Keratinocyte (primary cell): ENCODE results near the gene GALNT2. TPM values are rescaled to one million over a fixed set of nuclear protein-coding genes. Genes with fewer than 3 reads are reported as not detected.

Source experiments
- DNase-seq: peaks from one replicate; pipeline ENCODE4 v3.0.0-alpha.2; 2011; ENCODE audit warnings: low read depth, missing footprints, low spot score
- FAIRE-seq: peaks from 2 replicates; lab custom pipeline; 2011; peaks lifted over from hg19 to GRCh38; lab: Jason Lieb, UNC
- H2AFZ ChIP-seq: 2 replicates; pipeline ENCODE4 v1.6.0; 2012; ENCODE audit warnings: low read length, control low read depth, inconsistent platforms; ENCODE audit not compliant: control insufficient read depth
- H3K27ac ChIP-seq: 2 replicates; pipeline ENCODE4 v1.5.1; 2011; ENCODE audit warnings: low read length; ENCODE audit not compliant: control insufficient read depth, insufficient read depth
- H3K27me3 ChIP-seq: 3 replicates; pipeline ENCODE4 v1.6.0; 2011; ENCODE audit warnings: low read length; ENCODE audit not compliant: control insufficient read depth, insufficient read depth; ENCODE audit errors: extremely low read depth
- H3K36me3 ChIP-seq, 2 experiments: 2 replicates in 1 of 2; 3 replicates in 1 of 2; pipeline ENCODE4 v1.5.1; 2011; ENCODE audit warnings: low read length in 2 of 2, mild to moderate bottlenecking in 1 of 2; ENCODE audit not compliant: control insufficient read depth in 2 of 2, insufficient read depth in 2 of 2; ENCODE audit errors: extremely low read depth in 1 of 2
- H3K4me1 ChIP-seq: 3 replicates; pipeline ENCODE4 v1.5.1; 2011; ENCODE audit warnings: low read length; ENCODE audit not compliant: control insufficient read depth, insufficient read depth; ENCODE audit errors: extremely low read depth
- H3K4me2 ChIP-seq: 3 replicates; pipeline ENCODE4 v1.6.0; 2011; ENCODE audit warnings: low read depth, low read length; ENCODE audit not compliant: control insufficient read depth, insufficient read depth; ENCODE audit errors: extremely low read depth
- H3K4me3 ChIP-seq, 3 experiments: fragments of 200-600 bp in 1 of 3; sonication (generic) in 1 of 3; 2 replicates in 2 of 3; 3 replicates in 1 of 3; pipeline ENCODE4 v1.5.1; 2011 to 2016; ENCODE audit warnings: low read length in 3 of 3, mild to moderate bottlenecking in 3 of 3, control low read depth in 2 of 3, inconsistent platforms in 1 of 3, low read depth in 1 of 3, mixed read lengths in 1 of 3, mixed run types in 1 of 3, moderate library complexity in 1 of 3; ENCODE audit not compliant: control insufficient read depth in 2 of 3, insufficient read depth in 2 of 3; ENCODE audit errors: extremely low read depth in 1 of 3
- H3K79me2 ChIP-seq: 2 replicates; pipeline ENCODE4 v1.6.0; 2012; ENCODE audit warnings: low read length; ENCODE audit not compliant: control insufficient read depth, insufficient read depth
- H3K9ac ChIP-seq: 3 replicates; pipeline ENCODE4 v1.6.0; 2011; ENCODE audit warnings: low read length; ENCODE audit not compliant: control insufficient read depth, insufficient read depth; ENCODE audit errors: extremely low read depth
- H3K9me1 ChIP-seq: 3 replicates; pipeline ENCODE4 v1.6.0; 2011; ENCODE audit warnings: low read length; ENCODE audit not compliant: control insufficient read depth, insufficient read depth; ENCODE audit errors: extremely low read depth
- H3K9me3 ChIP-seq: 2 replicates; pipeline ENCODE4 v1.5.1; 2012; ENCODE audit warnings: low read depth, low read length; ENCODE audit not compliant: control insufficient read depth
- H4K20me1 ChIP-seq: 3 replicates; pipeline ENCODE4 v1.6.0; 2011; ENCODE audit warnings: low read length; ENCODE audit not compliant: control insufficient read depth, insufficient read depth; ENCODE audit errors: extremely low read depth
- EZH2 ChIP-seq: IDR thresholded peaks from one replicate; pipeline ENCODE4 v1.6.1; 2012; ENCODE audit warnings: inconsistent platforms, mild to moderate bottlenecking, low read length, moderate library complexity
- dilution Hi-C: fragments of 300-500 bp; cut with MboI; formaldehyde crosslinking; loops from one replicate; pipeline ENCODE4 v1.7.0; 2020; ENCODE audit warnings: low sequenced_read_pairs; ENCODE audit not compliant: extremely low pct_ligation_motif_present
- polyA plus RNA-seq, 5 experiments: library from polyadenylated mRNA; depleted of rRNA in 3 of 5; stranded (reverse) in 3 of 5; stranded (forward) in 1 of 5; unstranded in 1 of 5; fragments of >200 nt; gene quantifications; 1 replicate in 1 of 5; 2 replicates in 3 of 5; 3 replicates in 1 of 5; pipeline versions ENCODE4 v1.2.1 to v1.2.3, GENCODE V29; 2011 to 2012; ENCODE audit warnings: missing spikeins in 2 of 5, low read depth in 1 of 5, low replicate concordance in 1 of 5
- TF ChIP-seq, protein P1 (sequence below), 3 experiments: IDR thresholded peaks in 1 of 3; conservative IDR thresholded peaks in 1 of 3; optimal IDR thresholded peaks in 1 of 3; 2 replicates in 2 of 3; 3 replicates in 1 of 3; pipeline versions ENCODE3 to v1.5.1; 2011; ENCODE audit warnings: low read length in 3 of 3, mild to moderate bottlenecking in 3 of 3, moderate library complexity in 2 of 3, control low read depth in 1 of 3, inconsistent platforms in 1 of 3; ENCODE audit not compliant: insufficient read depth in 2 of 3; ENCODE audit errors: extremely low read depth in 1 of 3

The GALNT2 gene
- polyA plus RNA-seq, 1 donor (not counting 4 experiments of a cell fraction or from before 2014, with no cell fraction given): 61.7 TPM

DNA sequence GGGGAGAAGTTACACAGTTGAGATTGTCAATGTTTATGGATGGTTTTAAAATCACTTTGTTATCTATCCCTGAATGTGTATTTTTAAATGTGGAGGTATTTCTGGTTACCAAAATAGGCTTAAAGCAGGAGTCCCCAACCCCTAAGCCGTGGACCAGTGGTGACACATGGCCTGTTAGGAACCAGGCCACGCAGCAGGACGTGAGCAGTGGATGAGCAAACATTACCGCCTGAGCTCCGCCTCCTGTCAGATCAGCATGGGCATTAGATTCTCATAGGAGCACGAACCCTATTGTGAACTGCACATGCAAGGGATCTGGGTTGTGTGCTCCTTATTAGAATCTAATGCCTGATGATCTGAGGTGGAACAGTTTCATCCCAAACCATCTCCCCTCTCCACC is 151.6 kb downstream of the GALNT2 start:
- Histone ChIP-seq H4K20me1 (no peaks in the 10 kb centered on the region), H3K9me3 (no peaks in the 10 kb centered on the region), H2AFZ (no peak overlapping the region), H3K4me1 (no peaks in the 10 kb centered on the region), H3K27ac (no peak overlapping the region), H3K36me3 (peaks cover 0 to 1% of the 10 kb centered on the region in 2 experiments), H3K79me2 (peaks cover 58% of the 10 kb centered on the region), H3K27me3 (no peaks in the 10 kb centered on the region), H3K4me2 (no peak overlapping the region), H3K9ac (no peak overlapping the region), H3K9me1 (peaks cover 4% of the 10 kb centered on the region), H3K4me3 (no peak overlapping the region)
- TF ChIP-seq EZH2: no peak
- TF ChIP-seq, protein P1, sequence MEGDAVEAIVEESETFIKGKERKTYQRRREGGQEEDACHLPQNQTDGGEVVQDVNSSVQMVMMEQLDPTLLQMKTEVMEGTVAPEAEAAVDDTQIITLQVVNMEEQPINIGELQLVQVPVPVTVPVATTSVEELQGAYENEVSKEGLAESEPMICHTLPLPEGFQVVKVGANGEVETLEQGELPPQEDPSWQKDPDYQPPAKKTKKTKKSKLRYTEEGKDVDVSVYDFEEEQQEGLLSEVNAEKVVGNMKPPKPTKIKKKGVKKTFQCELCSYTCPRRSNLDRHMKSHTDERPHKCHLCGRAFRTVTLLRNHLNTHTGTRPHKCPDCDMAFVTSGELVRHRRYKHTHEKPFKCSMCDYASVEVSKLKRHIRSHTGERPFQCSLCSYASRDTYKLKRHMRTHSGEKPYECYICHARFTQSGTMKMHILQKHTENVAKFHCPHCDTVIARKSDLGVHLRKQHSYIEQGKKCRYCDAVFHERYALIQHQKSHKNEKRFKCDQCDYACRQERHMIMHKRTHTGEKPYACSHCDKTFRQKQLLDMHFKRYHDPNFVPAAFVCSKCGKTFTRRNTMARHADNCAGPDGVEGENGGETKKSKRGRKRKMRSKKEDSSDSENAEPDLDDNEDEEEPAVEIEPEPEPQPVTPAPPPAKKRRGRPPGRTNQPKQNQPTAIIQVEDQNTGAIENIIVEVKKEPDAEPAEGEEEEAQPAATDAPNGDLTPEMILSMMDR (optimal IDR thresholded peaks at IDR 0.05 in 1 of 3, IDR thresholded peaks at IDR 0.05 in 1 of 3, conservative IDR thresholded peaks at IDR 0.05 in 1 of 3; ENCODE audit: extremely low read depth in 1 of 3, insufficient read depth in 2 of 3, low read length in 3 of 3): no peak
- FAIRE-seq (no peak), DNase-seq (no peak)
- dilution Hi-C loops: no loop called here

DNA sequence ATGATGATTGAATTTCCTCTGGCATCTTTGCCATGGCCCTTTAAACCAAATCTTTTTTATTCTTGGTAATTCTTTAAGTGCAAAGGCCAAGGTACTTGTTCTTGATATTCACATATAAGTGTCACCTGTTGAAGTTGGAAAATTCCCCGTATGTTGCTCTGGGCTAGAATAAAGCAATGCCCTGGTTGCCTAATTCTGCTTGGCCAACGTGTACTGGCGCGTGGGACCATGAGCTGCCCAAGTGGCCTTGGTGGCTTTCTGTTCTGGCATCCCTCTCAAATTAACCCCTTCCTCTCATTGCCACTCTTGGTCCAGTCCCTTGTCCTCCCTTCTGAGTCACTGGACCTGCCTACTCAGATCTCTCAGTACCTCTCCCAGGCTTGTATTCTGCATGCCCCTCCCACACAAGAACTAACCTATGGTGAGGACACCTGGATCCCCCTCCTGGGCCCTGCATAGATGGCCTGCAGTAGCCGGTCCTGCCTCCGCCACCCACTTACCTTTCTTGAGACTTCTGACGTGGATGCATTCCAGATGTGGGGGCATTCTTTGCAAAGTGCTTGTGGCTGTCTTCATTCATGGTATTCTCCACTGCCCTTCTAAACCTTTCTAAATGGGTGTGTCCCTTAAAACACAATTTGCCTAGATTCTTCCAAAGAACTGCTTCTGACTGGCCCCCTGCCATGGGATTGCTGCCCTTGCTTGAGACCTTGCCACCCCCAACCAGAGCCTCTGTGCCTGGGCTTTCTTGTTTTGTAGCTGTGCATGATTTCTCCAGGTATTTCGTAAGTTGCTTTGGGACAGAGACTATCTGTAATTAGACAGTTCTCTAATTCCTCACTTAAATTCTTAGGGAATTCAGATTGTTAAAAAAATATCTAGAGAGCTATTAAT is 152.4 kb downstream of the GALNT2 start:
- Histone ChIP-seq H3K4me2 (no peak overlapping the region), H3K4me1 (no peaks in the 10 kb centered on the region), H3K27me3 (no peaks in the 10 kb centered on the region), H4K20me1 (no peaks in the 10 kb centered on the region), H3K4me3 (no peak overlapping the region), H3K9me1 (peaks cover 4% of the 10 kb centered on the region), H2AFZ (no peak overlapping the region), H3K9ac (no peak overlapping the region), H3K36me3 (peaks cover 0 to 1% of the 10 kb centered on the region in 2 experiments), H3K79me2 (peaks cover 55% of the 10 kb centered on the region), H3K9me3 (no peaks in the 10 kb centered on the region), H3K27ac (no peak overlapping the region)
- TF ChIP-seq, protein P1 (optimal IDR thresholded peaks at IDR 0.05 in 1 of 3, IDR thresholded peaks at IDR 0.05 in 1 of 3, conservative IDR thresholded peaks at IDR 0.05 in 1 of 3; ENCODE audit: extremely low read depth in 1 of 3, insufficient read depth in 2 of 3, low read length in 3 of 3): no peak
- TF ChIP-seq EZH2: no peak
- DNase-seq (no peak), FAIRE-seq (no peak)
- dilution Hi-C loops: no loop called here
